Naive B cell (primary cell): ENCODE results near the gene ZNF570. TPM values are rescaled to one million over a fixed set of nuclear protein-coding genes. Genes with fewer than 3 reads are reported as not detected.

ENCODE experiments used
- ATAC-seq, 2 donors: fragments of 150-1000 bp; cut with Tn5 transposase; 2 replicates each; pipeline ENCODE4 v1.10.0; 2021; ENCODE audit warnings: low read depth in 2 of 2, mild to moderate bottlenecking in 2 of 2, moderate library complexity in 2 of 2
- DNase-seq: peaks from one replicate; pipeline ENCODE4 v3.0.0; 2022
- H3K27ac Mint-ChIP-seq, 6 donors: one replicate each; pipeline ENCODE4 v1.8.0; 2020 to 2022; ENCODE audit warnings: mild to moderate bottlenecking in 6 of 6, mixed read lengths in 6 of 6, moderate library complexity in 5 of 6, inconsistent platforms in 2 of 6
- H3K27me3 Mint-ChIP-seq, 3 donors: one replicate each; pipeline ENCODE4 v1.8.0; 2021 to 2022; ENCODE audit warnings: mixed read lengths in 3 of 3, mild to moderate bottlenecking in 1 of 3
- H3K36me3 Mint-ChIP-seq, 2 donors: one replicate each; pipeline ENCODE4 v1.8.0; 2020 to 2022; ENCODE audit warnings: mixed read lengths in 2 of 2, inconsistent platforms in 1 of 2, mild to moderate bottlenecking in 1 of 2
- H3K4me1 Mint-ChIP-seq, 3 donors: one replicate each; pipeline ENCODE4 v1.8.0; 2020 to 2022; ENCODE audit warnings: mixed read lengths in 3 of 3, inconsistent platforms in 1 of 3, mild to moderate bottlenecking in 1 of 3, moderate library complexity in 1 of 3
- H3K4me3 Mint-ChIP-seq, 8 donors: one replicate each; pipeline ENCODE4 v1.8.0; 2020 to 2022; ENCODE audit warnings: mild to moderate bottlenecking in 8 of 8, mixed read lengths in 8 of 8, moderate library complexity in 8 of 8, inconsistent platforms in 2 of 8
- H3K9me3 Mint-ChIP-seq, 7 donors: one replicate each; pipeline ENCODE4 v1.8.0; 2020 to 2022; ENCODE audit warnings: mixed read lengths in 7 of 7, mild to moderate bottlenecking in 5 of 7, inconsistent platforms in 2 of 7, moderate library complexity in 1 of 7
- polyA plus RNA-seq, 6 donors: library from polyadenylated mRNA; unstranded; fragments of 300-500 nt; fragmentation: Illumina TruSeq; gene quantifications; one replicate each; pipeline ENCODE4 v1.2.3, GENCODE V29; 2021; ENCODE audit warnings: low read depth in 6 of 6

The ZNF570 gene
- polyA plus RNA-seq, result 1 to 10 TPM; 2.1 to 5.9 (median 3.5) TPM

DNA sequence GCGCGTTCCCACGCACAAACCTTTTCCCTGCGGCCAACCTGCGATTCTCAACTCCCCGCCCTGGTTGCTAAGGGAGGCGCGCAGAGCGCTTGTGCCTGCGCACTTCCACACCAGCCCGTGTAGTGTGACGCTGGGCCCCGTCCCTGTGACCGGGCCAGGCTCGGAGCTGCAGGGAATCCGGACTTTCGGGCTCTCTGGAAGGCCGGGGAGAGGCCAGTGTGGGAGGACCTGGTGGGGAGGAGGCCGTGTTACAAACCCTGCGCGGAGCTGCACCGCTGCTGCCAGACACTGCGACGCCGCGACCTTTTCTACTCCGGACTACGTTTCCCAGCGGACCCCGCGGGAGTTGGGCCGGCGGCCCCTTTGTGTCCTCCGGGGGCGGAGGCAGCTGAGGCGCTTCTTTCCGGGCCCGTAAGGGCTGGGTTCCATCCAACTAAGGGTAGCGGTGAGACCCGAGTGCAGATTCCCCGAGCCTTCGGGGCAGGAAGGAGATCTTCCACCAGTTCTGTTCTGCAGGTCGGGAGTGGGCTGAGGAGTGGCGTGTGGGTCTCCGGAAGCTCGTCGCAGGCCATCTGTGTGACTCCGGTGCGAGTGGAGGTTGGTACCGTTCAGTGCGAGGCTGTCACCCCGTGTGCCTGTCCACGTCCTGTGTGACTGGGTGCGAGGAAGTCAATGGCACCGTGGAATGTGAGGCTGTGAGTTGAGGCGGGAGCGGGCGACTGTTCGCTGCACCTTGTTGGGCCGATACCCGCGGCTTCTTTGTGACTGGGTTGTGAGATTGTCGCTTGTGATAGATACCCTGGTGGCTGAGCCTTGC is at the start of gene ZNF570:
Gene ZNF570 (plus strand): TSS at position 396 of the 817 bp plus-strand sequence. CDS start 999 bp downstream, outside the sequence.
- peak within 1 kb of the TSS; percentile 91 to 100 (median 99) for H3K27ac Mint-ChIP-seq
- H3K9me3 Mint-ChIP-seq, result peaks cover 6 to 17% (median 10%) of the 10 kb centered on the region in 7 donors
- ATAC-seq (peak; percentile 66 to 69), DNase-seq (peak; percentile 86)
- peaks cover 18 to 23% of the 10 kb centered on the region in 2 donors for H3K36me3 Mint-ChIP-seq
- H3K27me3 Mint-ChIP-seq, result no peaks in the 10 kb centered on the region
- H3K4me1 Mint-ChIP-seq, result peaks cover 29 to 43% (median 36%) of the 10 kb centered on the region in 3 donors
- peak within 1 kb of the TSS; percentile 90 to 99 (median 98) for H3K4me3 Mint-ChIP-seq

DNA sequence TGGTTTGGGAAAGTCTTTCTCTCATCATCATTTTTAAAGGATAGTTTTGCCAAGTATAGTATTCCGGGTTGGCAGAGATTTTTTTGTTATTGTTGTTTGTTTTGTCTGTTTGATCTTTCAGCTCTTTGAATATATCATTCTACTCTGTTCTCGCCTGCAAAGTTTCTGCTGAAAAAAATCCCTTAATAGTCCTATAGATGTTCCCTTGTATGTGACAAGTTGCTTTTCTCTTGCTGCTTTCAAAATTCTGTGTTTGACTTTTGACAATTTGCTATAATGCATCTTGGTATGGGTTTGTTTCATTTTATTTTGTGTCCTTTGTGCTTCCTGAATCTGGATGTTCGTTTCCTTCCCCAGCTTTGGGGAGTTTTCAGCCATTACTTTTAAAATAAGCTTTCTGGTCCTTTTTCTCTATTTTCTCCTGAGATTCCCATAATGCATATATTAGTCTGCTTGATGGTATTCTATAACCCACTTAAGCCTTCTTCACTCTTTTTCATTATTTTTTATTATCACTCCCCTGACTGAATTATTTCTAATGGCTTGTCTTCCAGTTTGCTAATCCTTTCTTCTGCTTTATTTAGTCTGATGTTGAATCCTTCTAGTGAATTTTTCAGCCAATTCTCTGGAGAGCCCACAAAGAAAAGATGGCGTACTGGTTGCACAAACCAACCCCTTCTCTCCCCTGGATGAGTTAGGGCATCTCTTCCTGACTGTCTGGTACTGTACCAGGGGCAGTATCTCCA is 16.5 kb upstream of the ZNF570 start:
- H3K27ac Mint-ChIP-seq, result no peak overlapping the region
- DNase-seq (no peak), ATAC-seq (no peak)
- H3K4me1 Mint-ChIP-seq, result peaks cover 0 to 3% (median 0%) of the 10 kb centered on the region in 3 donors
- peaks cover 57 to 80% of the 10 kb centered on the region in 2 donors for H3K36me3 Mint-ChIP-seq
- peaks cover 30 to 99% (median 86%) of the 10 kb centered on the region in 7 donors for H3K9me3 Mint-ChIP-seq
- peak overlapping the region in 1 of 8 donors; percentile 54 for H3K4me3 Mint-ChIP-seq
- H3K27me3 Mint-ChIP-seq, result no peaks in the 10 kb centered on the region

DNA sequence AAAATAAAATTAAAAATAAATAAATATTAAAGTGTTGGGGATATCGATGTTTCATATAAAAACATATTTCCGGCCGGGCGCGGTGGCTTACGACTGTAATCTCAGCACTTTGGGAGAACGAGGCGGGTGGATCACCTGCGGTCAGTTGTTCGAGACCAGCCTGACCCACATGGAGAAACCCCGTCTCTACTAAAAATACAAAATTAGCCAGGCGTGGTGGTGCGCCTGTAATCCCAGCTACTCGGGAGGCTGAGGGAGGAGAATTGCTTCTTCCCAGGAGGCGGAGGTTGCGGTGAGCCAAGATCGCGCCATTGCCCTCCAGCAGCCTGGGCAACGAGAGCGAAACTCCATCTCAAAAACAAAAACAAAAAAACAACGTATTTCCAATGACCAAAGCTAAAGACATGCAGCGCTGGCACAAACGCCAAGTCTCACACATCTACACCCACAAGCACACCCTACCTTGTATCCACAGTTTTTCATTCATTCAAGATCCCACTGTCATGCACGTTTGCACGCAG is 2.8 kb upstream of the ZNF570 start:
- peaks cover 6 to 17% (median 10%) of the 10 kb centered on the region in 7 donors for H3K9me3 Mint-ChIP-seq
- ATAC-seq (no peak), DNase-seq (no peak)
- no peaks in the 10 kb centered on the region for H3K27me3 Mint-ChIP-seq
- peaks cover 29 to 43% (median 36%) of the 10 kb centered on the region in 3 donors for H3K4me1 Mint-ChIP-seq
- peak overlapping the region; percentile 90 to 99 (median 98) for H3K4me3 Mint-ChIP-seq
- H3K36me3 Mint-ChIP-seq, result peaks cover 18 to 23% of the 10 kb centered on the region in 2 donors
- peak overlapping the region; percentile 94 to 99 (median 98) for H3K27ac Mint-ChIP-seq

DNA sequence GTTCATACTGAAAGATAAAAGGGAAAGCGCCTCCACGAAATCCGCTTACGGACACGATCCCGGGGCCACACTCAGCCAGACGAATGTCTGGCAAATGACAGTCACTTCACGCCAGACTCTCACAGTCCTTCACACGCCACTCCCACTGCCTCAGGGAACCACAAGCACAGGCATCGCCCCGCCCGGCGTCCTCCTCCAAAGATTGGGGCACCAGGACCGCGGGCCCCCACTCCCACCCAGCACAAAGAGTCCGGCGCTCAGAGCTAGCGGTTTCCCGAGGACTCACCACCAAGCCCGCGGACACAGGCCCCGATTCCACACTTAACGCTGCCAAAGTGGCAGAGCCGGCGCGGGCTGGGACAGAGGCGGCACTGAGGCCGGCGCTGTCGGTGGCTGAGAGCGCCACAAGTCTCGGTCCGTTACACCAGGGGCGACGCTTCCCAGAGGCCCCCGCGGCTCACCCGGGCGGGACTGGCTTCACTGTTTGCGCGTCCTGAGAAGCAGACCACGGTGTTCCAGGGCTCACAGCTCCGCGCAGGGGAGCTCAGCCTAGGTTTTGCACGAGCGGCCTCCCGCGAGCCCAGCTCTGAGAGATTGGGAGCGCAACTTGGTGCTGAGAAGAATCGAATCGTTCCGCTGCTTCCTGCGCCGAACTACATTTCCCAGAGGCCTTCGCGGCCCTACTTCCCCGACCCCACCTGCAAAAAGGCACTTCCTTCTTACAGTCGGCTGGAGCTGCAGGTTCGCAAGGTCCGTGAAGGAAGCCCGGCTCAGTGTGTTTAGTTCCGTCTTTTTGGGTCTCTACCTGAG is 2.2 kb upstream of the ZNF570 start, which contains the start of gene ZNF569:
Gene ZNF569 (minus strand): TSS at position 647 of the 810 bp plus-strand sequence. CDS start 22,523 bp downstream, outside the sequence.
- peak; percentile 91 for DNase-seq
- ATAC-seq, result peak; percentile 70 to 71
- peaks cover 29 to 43% (median 36%) of the 10 kb centered on the region in 3 donors for H3K4me1 Mint-ChIP-seq
- H3K27ac Mint-ChIP-seq, result peak within 1 kb of the TSS; percentile 94 to 99 (median 98)
- H3K9me3 Mint-ChIP-seq, result peaks cover 6 to 17% (median 10%) of the 10 kb centered on the region in 7 donors
- peaks cover 18 to 23% of the 10 kb centered on the region in 2 donors for H3K36me3 Mint-ChIP-seq
- peak within 1 kb of the TSS; percentile 90 to 99 (median 98) for H3K4me3 Mint-ChIP-seq
- no peaks in the 10 kb centered on the region for H3K27me3 Mint-ChIP-seq

DNA sequence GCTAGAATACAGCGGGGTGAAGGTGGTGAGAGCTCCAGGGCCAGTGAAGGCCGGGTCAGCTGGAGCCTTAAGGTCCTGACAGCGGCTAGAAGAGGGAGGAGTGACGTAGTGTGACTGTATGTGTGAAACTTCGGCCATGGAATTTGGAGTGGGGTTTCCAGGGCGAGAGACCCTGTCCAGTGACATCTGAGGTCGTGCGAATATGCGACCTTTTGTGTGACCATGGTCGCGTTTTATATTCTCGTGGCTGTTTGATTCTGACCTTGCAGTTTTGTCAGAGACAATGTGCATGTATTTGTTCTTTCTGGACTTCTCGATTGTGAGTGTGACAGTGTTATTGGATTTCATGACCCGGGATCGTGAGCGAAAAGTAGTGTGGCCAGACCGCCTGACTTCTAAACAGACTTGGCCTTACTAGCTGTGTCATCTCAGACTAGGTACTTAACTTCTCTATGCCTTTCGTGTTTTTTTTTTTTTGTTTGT is 1.5 kb upstream of the ZNF570 start:
- Mint-ChIP-seq H3K4me3 (peak overlapping the region; percentile 90 to 99 (median 98)), H3K9me3 (peaks cover 6 to 17% (median 10%) of the 10 kb centered on the region in 7 donors), H3K36me3 (peaks cover 18 to 23% of the 10 kb centered on the region in 2 donors), H3K4me1 (peaks cover 29 to 43% (median 36%) of the 10 kb centered on the region in 3 donors), H3K27me3 (no peaks in the 10 kb centered on the region), H3K27ac (peak overlapping the region; percentile 94 to 99 (median 98))
- DNase-seq, result no peak
- ATAC-seq, result no peak

DNA sequence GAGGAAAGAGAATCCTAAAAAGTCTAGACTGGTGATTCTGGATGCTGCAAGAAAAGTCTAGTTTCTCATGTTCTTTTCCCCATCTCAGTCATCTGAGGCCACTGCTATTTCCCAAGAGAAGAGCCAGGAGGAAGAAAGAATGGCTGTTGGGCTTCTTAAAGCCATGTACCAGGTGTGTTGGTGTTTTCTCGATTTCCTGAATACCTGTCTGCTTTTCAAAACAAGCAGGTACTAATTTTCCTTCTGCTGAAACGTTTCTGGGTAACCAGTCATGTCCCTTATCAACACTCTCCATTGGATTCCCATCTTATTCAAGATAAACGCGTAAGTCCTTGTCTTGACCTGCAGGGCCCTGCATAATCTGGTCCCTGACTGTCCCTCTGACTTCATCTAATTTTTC is 1.1 kb downstream of the ZNF570 start:
- Mint-ChIP-seq H3K27ac (peak overlapping the region in 4 of 6 donors; percentile 91 to 100 (median 98)), H3K9me3 (peaks cover 4 to 18% (median 7%) of the 10 kb centered on the region in 7 donors), H3K36me3 (peaks cover 9 to 16% of the 10 kb centered on the region in 2 donors), H3K4me1 (peaks cover 29 to 43% (median 30%) of the 10 kb centered on the region in 3 donors), H3K27me3 (no peaks in the 10 kb centered on the region), H3K4me3 (peak overlapping the region; percentile 74 to 99 (median 98))
- DNase-seq (no peak), ATAC-seq (no peak)

DNA sequence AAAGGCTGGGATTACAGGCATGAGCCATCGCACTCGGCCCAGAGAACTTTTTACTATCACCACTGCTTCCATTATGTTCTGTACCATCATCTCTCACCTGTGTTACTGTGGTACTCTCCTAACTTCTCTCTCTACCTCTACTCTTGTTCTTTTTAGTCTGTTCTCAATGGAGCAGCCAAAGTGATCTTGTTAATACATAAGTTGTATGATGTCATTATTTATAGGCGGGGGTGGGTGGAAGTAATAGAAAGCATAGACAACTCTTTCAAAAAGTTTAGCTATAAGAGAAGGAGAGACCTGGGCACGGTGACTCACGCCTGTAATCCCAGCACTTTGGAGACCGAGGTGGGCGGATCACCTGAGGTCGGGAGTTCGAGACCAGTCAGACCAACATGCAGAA is 3.0 kb downstream of the ZNF570 start:
- no peak overlapping the region for H3K27ac Mint-ChIP-seq
- H3K36me3 Mint-ChIP-seq, result peaks cover 27 to 29% of the 10 kb centered on the region in 2 donors
- H3K9me3 Mint-ChIP-seq, result peaks cover 7 to 35% (median 24%) of the 10 kb centered on the region in 7 donors
- H3K27me3 Mint-ChIP-seq, result no peaks in the 10 kb centered on the region
- H3K4me3 Mint-ChIP-seq, result no peak overlapping the region
- DNase-seq, result no peak
- peaks cover 23 to 33% (median 24%) of the 10 kb centered on the region in 3 donors for H3K4me1 Mint-ChIP-seq
- ATAC-seq, result no peak

DNA sequence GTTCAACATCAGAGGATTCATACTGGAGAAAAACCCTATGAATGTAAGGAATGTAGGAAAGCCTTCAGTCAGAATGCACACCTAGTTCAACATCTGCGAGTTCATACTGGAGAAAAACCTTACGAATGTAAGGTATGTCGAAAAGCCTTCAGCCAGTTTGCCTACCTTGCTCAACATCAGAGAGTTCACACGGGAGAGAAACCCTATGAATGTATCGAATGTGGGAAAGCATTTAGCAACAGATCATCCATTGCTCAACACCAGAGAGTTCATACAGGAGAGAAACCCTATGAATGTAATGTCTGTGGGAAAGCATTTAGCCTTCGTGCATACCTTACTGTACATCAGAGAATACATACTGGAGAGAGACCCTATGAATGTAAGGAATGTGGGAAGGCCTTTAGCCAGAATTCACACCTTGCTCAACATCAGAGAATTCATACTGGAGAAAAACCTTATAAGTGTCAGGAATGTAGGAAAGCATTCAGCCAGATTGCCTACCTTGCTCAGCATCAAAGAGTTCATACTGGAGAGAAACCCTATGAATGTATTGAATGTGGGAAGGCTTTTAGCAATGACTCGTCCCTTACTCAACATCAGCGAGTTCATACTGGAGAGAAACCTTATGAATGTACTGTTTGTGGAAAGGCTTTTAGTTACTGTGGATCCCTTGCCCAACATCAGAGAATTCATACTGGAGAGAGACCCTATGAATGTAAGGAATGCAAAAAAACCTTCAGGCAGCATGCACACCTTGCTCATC is 15.4 kb downstream of the ZNF570 start:
- H3K27me3 Mint-ChIP-seq, result no peaks in the 10 kb centered on the region
- no peak overlapping the region for H3K27ac Mint-ChIP-seq
- no peak for DNase-seq
- H3K4me3 Mint-ChIP-seq, result peak overlapping the region in 1 of 8 donors; percentile 30
- peaks cover 51 to 64% of the 10 kb centered on the region in 2 donors for H3K36me3 Mint-ChIP-seq
- peaks cover 23 to 92% (median 91%) of the 10 kb centered on the region in 7 donors for H3K9me3 Mint-ChIP-seq
- no peak for ATAC-seq
- H3K4me1 Mint-ChIP-seq, result no peaks in the 10 kb centered on the region

DNA sequence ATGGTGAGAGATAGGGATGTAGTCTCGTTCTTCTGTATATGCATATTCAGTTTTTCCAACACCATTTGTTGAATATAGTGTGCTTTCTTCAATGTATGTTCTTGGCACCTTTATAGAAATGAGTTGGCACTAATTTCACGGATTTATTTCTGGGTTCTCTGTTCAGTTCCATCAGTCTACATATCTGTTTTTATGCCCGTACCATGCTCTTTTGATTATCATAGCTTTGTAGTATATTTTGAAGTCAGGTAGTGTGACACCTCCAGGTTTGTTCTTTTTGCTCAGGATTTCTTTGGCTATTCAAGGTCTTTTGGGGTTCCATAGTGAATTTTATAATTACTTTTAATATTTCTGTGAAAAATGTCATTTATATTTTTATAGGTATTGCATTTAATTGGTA is 23.1 kb downstream of the ZNF570 start:
- DNase-seq, result no peak
- peaks cover 12 to 82% (median 71%) of the 10 kb centered on the region in 7 donors for H3K9me3 Mint-ChIP-seq

DNA sequence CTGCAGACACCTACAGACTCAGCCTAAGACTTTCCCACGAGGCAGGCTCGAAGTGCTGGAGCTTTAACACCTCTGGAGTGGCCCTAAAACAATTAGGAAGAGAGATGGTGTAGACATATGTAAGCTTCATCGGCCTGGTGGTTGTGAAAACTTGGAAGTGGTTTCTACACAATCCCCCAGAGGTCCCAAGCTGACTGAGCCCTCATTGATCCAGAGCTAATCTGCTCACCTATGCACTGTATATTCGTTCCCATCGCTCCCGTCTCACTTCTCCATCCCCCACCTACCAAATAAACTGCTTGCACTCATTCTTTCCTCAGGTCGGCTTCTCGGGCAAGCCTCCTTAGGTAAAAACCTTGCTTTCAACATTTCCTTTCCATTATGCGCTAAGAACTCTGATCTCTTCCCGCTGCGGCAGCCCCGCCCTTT is 36.8 kb downstream of the ZNF570 start:
- Mint-ChIP-seq H3K4me1 (peaks cover 0 to 3% (median 0%) of the 10 kb centered on the region in 3 donors), H3K27ac (no peak overlapping the region), H3K4me3 (no peak overlapping the region), H3K9me3 (peaks cover 3 to 24% (median 9%) of the 10 kb centered on the region in 7 donors), H3K36me3 (peaks cover 20 to 24% of the 10 kb centered on the region in 2 donors), H3K27me3 (no peaks in the 10 kb centered on the region)
- DNase-seq (no peak), ATAC-seq (peak; percentile 9 to 14)

More for the DNA sequence above, 23.1 kb downstream of the ZNF570 start:
- Mint-ChIP-seq H3K4me3 (no peak overlapping the region), H3K27ac (no peak overlapping the region), H3K36me3 (peaks cover 5 to 45% of the 10 kb centered on the region in 2 donors), H3K4me1 (no peaks in the 10 kb centered on the region), H3K27me3 (no peaks in the 10 kb centered on the region)
- no peak for ATAC-seq

DNA sequence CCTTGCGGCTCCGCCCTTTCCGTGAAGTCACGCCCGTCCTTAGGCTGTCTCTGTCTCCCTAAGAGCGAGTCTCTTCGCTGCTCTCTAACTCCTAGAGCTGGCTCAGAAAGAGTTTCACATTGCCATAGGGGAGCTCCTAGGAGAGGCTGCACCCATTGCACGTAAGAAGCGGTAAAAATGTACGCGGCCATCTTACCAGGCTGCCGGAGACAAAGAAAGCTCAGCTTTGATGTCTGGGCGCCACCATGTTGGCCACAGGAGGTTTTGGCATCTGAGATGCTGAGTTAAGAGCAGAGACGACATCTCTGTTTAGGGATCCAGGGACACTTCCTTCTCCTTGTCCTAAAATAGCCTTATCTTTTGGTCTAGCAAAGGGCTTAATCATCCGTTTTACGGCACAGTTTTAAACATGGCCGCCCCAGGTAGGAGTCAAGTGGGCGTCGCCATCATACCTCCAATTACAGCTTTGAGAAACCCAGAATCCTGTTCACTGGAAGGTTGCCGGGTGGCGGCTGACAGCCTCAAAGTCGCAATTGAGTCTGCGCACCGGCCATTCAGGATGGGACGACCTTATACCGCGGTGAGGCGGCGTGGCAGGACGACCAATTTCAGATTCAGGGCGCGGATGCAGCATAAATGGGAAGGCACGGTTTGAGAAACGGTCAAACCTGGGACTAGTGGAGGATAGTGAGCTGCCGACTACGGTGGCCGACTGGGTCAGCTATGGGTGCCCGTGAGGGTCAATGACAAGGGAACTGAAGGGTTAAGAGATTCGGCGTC is 37.4 kb downstream of the ZNF570 start, which contains the start of gene ZNF793:
Gene ZNF793 (plus strand): TSS at position 553 of the 780 bp plus-strand sequence. CDS start 16,501 bp downstream, outside the sequence.
- peaks cover 20 to 30% of the 10 kb centered on the region in 2 donors for H3K36me3 Mint-ChIP-seq
- peaks cover 3 to 22% (median 9%) of the 10 kb centered on the region in 7 donors for H3K9me3 Mint-ChIP-seq
- DNase-seq (peak; percentile 83), ATAC-seq (peak; percentile 90)
- H3K27ac Mint-ChIP-seq, result no peak within 1 kb of the TSS
- H3K27me3 Mint-ChIP-seq, result no peaks in the 10 kb centered on the region
- peaks cover 0 to 3% (median 0%) of the 10 kb centered on the region in 3 donors for H3K4me1 Mint-ChIP-seq
- no peak within 1 kb of the TSS for H3K4me3 Mint-ChIP-seq
